ENCODE results near the gene WDR70. TPM values are rescaled to one million over a fixed set of nuclear protein-coding genes. Genes with fewer than 3 reads are reported as not detected.
"Not testable (repeated sequence)": the region's sequence is repeated elsewhere in the genome, so short reads cannot be mapped to it uniquely, and the experiment has no call there.

The WDR70 gene
- total RNA-seq, 1 donor from 2014 or later = 17.8 TPM

DNA sequence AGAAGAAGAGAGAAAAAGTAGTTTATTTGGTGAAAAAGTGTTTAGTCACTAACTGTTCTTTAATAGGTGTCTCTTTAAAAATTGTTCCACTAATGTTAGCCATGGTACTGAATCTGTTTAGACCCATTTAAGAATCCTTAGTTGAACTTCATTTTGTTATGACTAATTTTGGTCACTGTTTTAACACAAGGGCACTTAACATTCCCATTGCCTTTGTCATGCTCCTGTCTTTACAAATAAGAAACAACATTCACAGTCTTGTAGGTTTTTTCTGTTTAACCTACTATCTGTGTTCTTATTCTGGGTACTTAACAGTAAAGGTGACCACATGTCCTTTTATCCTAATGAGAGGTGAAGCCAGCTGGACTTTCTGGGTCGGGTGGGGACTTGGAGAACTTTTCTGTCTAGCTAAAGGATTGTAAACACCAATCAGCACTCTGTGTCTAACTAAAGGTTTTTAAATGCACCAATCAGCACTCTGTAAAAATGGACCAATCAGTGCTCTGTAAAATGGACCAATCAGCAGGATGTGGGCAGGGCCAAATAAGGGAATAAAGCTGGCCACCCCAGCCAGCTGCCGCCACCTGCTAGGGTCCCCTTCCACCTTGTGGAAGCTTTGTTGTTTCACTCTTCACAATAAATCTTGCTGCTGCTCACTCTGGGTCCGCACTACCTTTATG lies 116.7 kb downstream of the WDR70 start:
- no peak for ATAC-seq (ENCODE audit: poor library complexity)
- DNase-seq = no peak
- intact Hi-C loops (cut with DNase I) = no loop called here

DNA sequence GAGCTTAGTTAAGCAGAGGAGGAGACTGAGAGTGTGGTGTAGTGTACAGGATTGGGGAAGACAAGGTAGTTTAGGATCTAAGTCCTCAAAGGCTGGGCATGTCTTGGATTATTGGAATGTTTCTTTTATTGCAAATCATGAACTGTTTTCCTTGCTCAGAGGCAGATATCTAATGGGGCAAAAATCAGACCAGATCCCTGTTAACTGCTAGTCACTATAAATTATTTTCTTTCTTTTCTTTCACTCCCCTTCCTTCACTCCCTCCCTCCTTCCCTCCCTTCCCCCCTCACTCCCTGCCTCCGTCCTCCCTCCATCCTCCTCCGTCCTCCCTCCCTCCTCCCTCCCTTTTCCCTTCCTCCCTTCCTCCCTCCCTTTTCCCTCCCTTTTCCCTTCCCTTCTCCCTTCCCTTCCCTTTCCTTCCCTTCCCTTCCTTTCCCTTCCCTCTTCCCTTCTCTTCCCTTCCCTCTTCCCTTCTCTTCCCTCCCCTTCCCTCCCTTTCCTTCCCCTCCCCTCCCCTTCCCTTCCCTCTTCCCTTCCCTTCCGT lies 117.9 kb downstream of the WDR70 start:
- intact Hi-C loops (cut with DNase I) = no loop called here
- DNase-seq (no peak), ATAC-seq (ENCODE audit: poor library complexity) (no peak)

DNA sequence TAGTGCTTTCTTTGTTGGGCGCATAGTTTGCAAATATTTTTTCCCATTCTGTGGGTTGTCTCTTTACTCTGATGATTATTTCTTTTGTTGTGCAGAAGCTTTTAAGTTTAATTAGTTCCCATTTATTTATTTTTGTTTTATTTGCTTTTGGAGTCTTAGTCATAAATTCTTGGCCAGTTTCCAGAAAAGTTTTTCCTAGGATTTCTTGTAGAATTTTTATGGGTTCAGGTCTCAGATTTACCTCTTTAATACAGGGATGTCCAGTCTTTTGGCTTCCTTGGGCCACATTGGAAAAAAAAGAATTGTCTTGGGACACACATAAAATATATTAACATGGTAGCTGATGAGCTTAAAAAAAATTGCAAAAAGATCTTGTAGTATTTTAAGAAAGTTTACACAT lies 122.0 kb downstream of the WDR70 start:
- ATAC-seq (ENCODE audit: poor library complexity) (no peak), DNase-seq (no peak)
- intact Hi-C loops (cut with DNase I) = no loop called here

DNA sequence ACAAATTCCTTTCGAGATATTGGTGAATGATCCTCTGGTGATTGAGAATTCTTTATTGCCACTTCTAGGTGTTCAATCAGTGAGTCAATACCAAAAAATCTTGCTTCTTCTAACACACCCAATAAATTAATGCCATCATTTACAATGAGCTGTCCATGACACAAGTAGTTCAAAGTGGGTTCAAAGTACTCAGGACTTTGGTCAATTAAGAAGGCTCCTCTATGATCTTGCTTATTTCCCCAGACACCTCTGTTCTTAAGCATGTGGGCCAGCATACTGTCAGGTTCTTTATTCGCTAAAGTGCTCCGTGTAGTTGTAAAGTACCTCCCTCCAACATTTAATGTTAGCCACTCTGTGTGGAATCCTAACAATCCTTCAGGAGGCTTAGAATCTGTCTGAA lies 127.1 kb downstream of the WDR70 start:
- intact Hi-C loops (cut with DNase I) = no loop called here
- ATAC-seq (ENCODE audit: poor library complexity) = no peak
- DNase-seq = no peak

DNA sequence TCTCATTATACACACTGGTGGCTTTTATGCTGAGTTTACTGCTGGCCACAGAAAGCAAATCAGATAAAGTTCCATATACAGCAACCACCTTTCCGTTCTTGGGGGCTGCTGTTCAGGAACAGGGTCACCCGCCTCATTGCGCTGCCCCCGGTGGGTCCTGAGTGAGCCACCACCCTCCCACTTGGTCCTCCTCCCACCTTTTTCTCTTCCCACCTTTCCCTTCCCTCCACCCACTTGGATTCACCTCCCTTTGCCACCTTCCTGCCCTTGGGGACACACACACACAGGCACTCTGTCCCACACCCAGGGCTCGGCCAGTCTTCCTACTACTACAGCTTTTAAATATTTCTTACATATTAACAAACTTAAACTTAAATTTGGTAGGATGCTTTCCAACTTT lies 127.6 kb downstream of the WDR70 start:
- intact Hi-C loops (cut with DNase I) = no loop called here
- DNase-seq (no peak), ATAC-seq (ENCODE audit: poor library complexity) (no peak)

DNA sequence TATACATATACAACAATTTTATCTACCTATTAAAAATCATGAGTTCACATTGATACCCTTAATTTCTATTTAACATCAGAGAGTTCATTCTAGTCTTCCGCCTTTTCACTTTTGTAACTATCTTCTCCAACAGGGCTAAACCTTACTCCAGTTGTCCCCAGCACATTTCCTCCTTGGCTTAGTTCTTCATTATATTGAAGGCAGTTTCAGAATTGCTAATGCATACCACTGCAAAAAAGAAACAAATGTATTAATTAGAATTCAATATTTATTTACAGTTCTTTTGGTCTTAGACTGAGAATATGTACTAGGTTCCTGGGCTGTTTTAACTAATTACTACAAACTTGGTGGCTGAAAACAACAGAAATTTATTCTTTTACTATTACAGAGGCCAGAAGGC lies 132.5 kb downstream of the WDR70 start:
- intact Hi-C loops (cut with DNase I) = no loop called here

DNA sequence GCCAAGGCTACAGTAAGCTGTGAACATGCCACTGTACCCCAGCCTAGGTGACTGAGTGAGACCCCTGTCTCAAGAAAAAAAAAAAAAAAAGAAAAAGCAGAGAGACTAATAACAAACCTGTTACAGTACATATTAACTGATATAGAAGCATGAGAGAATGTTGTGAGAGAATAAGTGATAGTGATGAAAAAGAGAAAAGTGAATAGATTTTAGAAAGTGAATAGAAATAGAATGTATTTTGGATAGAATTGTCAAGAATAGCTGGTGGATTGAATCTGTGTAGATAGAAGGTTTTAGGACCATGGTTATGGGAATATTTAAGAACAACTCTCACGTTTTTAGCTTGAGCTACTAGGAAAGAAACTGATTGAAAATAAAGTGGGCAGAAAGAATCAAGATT lies 135.8 kb downstream of the WDR70 start:
- intact Hi-C loops (cut with DNase I) = no loop called here
- no peak for DNase-seq

More for the DNA sequence above, 132.5 kb downstream of the WDR70 start:
- DNase-seq (no peak), ATAC-seq (ENCODE audit: poor library complexity) (no peak)

DNA sequence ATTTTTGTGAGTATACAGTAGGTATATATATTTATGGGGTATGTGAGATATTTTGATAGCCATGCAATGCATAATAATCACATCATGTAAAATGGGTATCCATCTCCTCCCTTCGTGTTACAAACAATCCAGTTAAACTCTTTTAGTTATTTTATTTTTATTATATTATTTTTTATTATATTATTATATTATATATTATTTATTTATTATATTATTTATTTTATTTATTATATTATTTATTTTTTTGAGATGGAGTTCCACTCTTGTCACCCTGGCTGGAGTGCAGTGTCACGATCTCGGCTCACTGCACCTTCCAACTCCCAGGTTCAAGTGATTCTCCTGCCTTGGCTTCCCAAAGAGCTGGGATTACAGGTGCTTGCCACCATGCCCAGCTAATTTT lies 138.6 kb downstream of the WDR70 start:
- intact Hi-C loops (cut with DNase I) = no loop called here
- DNase-seq = no peak
- ATAC-seq (ENCODE audit: poor library complexity) = no peak

More for the DNA sequence above, 135.8 kb downstream of the WDR70 start:
- ATAC-seq (ENCODE audit: poor library complexity) = no peak

DNA sequence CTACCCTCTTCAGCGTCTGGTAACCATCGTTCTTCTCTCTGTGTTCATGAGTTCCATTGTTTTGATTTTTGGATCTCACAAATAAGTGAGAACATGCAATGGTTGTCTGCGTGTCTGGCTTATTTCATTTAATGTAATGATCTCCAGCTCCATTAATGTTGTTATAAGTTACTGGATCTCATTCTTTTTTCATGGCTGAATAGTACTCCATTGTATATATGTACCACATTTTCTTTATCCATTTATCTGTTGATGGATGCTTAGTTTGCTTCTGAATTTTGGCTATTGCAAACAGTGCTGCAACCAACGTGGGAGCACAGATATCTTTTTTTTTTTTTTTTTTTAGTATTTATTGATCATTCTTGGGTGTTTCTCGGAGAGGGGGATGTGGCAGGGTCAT lies 139.2 kb downstream of the WDR70 start:
- intact Hi-C loops (cut with DNase I); DNase-seq; ATAC-seq (ENCODE audit: poor library complexity): not testable (repeated sequence)

DNA sequence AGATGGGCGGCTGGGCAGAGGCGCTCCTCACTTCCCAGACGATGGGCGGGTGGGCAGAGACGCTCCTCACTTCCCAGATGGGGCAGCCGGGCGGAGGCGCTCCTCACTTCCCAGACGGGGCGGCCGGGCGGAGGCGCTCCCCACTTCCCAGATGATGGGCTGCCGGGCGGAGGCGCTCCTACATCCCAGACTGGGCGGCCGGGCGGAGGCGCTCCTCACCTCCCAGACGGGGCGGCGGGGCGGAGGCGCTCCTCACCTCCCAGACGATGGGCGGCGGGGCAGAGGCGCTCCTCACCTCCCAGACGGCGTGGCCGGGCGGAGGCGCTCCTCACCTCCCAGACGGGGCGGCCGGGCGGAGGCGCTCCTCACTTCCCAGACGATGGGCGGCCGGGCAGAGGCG lies 140.2 kb downstream of the WDR70 start:
- no peak for ATAC-seq (ENCODE audit: poor library complexity)
- intact Hi-C loops (cut with DNase I) = no loop called here
- no peak for DNase-seq

DNA sequence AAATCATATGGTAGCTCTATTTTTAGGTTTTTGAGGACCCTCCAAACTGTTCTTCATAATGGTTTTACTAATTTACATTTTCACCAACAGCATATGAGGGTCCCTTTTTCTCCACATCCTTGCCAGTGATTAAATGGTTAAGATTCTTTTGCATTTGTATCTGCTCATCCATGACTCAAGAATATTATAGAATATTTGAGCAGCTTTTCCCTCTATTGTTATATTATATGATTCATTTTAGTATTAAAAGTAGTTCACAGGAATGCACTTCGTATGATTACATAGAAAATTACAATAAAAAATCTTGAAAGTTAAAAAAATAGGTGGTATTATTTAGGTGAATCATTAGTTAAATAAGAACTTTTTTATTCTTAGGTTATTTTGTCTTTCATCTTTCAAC lies 140.7 kb downstream of the WDR70 start:
- DNase-seq = no peak
- intact Hi-C loops (cut with DNase I) = no loop called here
- no peak for ATAC-seq (ENCODE audit: poor library complexity)

DNA sequence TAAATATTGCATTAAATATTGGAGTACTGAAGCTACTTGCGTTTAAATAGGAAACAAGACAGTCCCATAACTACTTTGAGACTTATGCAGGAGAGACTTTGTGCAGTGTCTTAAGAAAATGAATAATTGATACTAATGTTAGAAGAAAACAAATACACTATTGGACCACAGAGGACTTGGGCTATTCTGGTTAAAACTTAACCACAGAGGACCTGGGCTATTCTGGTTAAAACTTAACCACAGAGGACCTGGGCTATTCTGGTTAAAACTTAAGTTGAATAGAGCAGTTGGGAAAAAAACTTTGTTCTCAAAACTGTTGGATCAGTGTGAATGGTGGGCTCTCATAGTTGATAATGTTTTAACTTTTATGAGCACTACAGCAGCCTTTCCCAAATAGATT lies 141.7 kb downstream of the WDR70 start:
- intact Hi-C loops (cut with DNase I) = no loop called here
- ATAC-seq (ENCODE audit: poor library complexity) (no peak), DNase-seq (no peak)

DNA sequence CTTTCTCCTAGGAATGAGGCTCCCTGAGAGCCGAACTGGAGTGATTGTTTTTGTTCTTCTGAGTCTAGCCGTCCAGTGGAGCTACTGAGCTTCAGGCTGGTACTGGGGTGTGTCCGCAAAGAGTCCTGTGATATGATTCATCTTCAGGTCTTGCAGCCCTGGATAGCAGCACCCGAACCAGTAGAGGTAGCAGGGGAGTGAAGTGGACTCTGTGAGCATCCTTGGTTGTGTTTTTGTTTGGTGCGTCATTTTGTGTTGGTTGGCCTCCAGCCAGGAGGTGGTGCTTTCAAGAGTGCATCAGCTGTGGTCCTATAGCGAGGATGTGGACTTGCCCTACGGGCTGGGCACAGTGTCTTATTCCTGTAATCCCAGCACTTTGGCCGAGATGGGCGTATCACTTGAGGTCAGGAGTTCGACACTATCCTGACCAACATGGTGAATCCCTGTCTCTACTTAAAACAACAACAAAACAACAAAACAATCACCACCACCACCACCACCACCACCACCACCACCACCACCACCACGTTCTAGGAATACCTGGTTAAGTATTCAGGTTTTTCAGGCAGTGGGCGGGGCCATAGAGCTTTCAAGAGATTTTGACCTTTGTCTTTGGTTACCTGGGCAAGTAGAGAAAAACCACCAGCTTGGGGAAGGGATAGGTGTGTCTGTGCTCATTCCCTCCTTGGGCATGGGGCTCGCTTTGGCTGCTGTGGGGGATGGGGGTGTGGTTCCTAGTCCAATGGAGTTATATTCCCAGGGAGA lies 154.0 kb downstream of the WDR70 start:
- no peak for ATAC-seq (ENCODE audit: poor library complexity)
- DNase-seq = no peak
- intact Hi-C loops (cut with DNase I) = no loop called here

DNA sequence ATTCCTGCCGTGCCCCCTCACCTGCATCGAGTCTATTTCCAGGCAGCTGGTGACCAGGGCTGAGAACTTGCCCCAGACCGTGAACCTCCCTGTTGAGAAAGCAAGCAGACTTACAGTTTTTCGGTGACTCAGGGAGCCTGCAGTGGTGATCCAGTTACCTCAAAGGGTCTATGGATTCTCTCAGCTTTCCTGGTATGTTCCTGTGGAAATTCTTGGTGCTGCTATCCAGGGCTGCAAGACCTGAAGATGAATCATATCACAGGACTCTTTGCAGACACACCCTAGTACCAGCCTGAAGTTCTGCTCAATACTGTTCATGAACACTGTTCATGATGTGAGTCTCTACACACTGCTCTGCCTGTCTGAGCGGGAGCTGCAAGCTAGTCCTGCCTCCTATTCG lies 154.7 kb downstream of the WDR70 start:
- intact Hi-C loops (cut with DNase I) = no loop called here
- no peak for DNase-seq
- ATAC-seq (ENCODE audit: poor library complexity) = no peak

DNA sequence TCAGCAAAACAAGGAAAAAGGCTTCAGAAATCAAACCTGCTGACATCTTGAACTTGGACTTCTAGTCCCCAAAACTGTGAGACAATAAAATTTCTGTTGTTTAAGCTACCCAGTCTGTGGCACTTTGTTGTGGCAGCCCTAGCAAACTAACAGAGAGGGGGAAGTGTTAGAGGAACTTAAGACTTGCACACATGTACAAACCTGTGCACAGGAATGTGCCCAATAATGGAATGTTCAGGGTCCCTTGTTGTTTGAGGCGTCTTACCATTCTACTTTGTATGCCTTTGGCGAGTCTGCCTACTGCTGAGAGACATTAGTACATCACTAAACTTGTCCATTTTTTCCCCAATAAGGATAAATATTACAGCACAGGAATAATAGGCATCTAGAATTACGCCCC lies 160.3 kb downstream of the WDR70 start:
- DNase-seq = no peak
- ATAC-seq (ENCODE audit: poor library complexity) = no peak
- intact Hi-C loops (cut with DNase I) = no loop called here

DNA sequence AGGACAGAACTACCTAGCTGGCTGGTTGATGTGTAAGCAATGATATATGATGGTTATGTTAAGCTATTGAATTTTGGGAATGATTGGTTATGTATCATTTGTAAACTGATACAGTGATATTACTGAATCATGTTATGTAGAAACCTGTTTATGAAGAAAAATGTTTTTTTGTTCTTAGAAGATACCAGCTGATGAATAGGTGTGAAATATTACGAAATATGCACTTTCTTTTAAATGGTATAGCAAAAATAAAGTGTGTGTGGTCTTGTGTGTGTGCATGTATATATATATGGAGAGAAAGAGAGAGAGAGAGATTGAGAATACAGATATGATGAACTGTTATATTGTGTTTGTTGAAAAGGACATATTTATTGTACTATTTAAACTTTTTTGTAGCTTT lies 164.1 kb downstream of the WDR70 start:
- ATAC-seq (ENCODE audit: poor library complexity) (no peak), DNase-seq (no peak)
- intact Hi-C loops (cut with DNase I) = no loop called here

DNA sequence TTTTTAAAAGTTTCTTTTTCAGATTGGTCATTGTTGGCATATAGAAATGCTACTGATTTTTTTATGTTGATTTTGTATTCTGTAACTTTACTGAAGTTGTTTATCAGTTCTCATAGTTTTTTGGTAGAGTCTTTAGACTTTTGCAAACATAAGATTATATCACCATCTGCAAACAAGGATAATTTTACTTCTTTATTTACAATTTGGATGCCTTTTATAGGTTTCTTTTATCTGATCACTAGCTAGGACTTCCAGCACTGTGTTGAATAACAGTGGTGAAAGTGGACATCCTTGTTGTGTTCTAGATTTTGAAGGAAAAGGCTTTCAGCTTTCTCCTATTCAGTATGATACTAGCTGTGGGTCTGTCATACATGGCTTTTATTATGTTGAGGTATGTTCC lies 170.3 kb downstream of the WDR70 start:
- no peak for DNase-seq
- ATAC-seq (ENCODE audit: poor library complexity) = no peak

DNA sequence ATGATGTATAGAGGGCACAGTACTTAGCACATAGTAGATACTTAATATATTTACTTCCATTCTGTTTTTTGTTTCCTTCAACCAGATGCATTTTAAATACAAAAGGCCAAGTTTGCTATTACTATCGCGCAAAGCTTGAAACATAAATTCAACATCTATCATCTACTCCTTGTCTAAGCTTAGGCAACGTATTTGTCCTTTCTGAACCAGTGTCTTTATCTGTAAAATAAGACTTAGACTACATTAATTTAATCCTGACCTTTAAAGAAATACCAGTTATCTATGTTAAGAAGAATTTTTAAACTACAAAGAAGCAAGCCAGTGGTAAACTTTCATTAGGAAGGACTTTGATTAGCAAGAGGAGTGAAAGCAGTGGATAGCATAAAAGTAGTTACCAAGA lies 173.0 kb downstream of the WDR70 start:
- DNase-seq (no peak), ATAC-seq (ENCODE audit: poor library complexity) (no peak)
- intact Hi-C loops (cut with DNase I) = no loop called here

More for the DNA sequence above, 170.3 kb downstream of the WDR70 start:
- intact Hi-C loops (cut with DNase I) = no loop called here

DNA sequence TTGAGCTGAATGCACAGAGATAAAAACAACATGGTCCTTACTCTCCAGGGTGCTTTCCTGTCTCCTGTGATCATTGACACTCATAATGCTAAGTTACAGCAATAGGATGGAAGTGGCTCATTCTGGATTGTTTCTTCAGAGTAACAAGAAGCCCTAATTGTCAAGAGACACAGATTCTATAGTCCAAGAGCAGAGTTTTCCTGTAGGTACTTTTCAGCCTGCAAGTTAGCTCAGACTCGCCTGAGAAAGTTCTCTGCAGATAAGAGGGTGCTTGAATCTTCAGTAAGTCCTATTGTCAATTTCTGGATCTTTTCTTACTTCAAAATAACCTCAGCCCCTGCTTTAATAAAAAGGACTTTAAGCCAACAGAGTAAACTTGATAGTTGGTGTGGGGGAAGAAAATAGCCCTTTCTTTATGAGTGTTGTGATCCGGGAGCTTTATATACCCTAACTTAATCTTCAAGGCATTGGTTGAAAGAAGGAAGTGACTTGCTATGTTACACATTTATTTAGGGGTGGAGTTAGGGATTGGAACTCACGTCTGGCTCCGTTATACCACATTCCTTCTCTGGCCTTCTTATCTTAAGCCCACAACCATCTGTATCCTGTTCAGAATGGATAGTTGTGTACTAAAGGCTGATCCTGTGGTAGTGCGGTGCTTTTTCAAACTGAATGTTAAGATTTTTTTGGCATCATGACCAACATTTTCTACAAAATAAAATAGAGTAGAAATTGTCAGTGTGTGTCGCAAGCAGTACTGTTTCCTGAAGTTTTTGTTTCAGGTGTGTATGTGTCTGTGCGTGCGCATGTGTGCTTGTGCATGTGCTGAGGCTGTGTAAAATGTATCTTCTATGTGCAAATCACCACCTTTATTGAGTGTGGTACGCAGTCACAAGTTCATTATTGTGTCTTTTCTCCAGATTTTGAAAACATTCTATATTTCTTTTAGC lies 173.9 kb downstream of the WDR70 start:
- intact Hi-C loops (cut with DNase I) = no loop called here
- no peak for DNase-seq
- no peak for ATAC-seq (ENCODE audit: poor library complexity)
